Activated B cell treated with CpG ODN at 0.5 μM for 24 hours (primary cell): Measurements from ENCODE around the gene IRF4. TPM values are rescaled to one million over a fixed set of nuclear protein-coding genes. Genes with fewer than 3 reads are reported as not detected.

Experiments
- ATAC-seq: fragments of 200-7000 bp; cut with Tn5 transposase; one replicate; pipeline ENCODE4 v1.10.0; 2021; ENCODE audit warnings: low read depth, mild to moderate bottlenecking, moderate library complexity
- CTCF ChIA-PET: fragments of 350-600 bp; sonication (Branson Sonifier 250); formaldehyde crosslinking; loops from one replicate; lab custom pipeline; 2021; ENCODE audit warnings: antibody characterized with exemption; lab: Charles Lee
- POLR2A ChIA-PET: fragments of 350-600 bp; sonication (Branson Sonifier 250); formaldehyde crosslinking; loops from one replicate; lab custom pipeline; 2021; ENCODE audit warnings: antibody characterized with exemption; lab: Charles Lee
- DNase-seq: peaks from one replicate; pipeline ENCODE4 v3.0.0; 2022
- H3K27ac Mint-ChIP-seq: one replicate; pipeline ENCODE4 v1.8.0; 2020; ENCODE audit warnings: mixed read lengths
- H3K27me3 Mint-ChIP-seq: one replicate; pipeline ENCODE4 v1.8.0; 2021; ENCODE audit warnings: mixed read lengths
- H3K36me3 Mint-ChIP-seq: one replicate; pipeline ENCODE4 v1.8.0; 2021; ENCODE audit warnings: low read depth, mixed read lengths
- H3K4me1 Mint-ChIP-seq: one replicate; pipeline ENCODE4 v1.8.0; 2021; ENCODE audit warnings: mixed read lengths
- H3K4me3 Mint-ChIP-seq: one replicate; pipeline ENCODE4 v1.8.0; 2020; ENCODE audit warnings: mild to moderate bottlenecking, mixed read lengths
- H3K9me3 Mint-ChIP-seq: one replicate; pipeline ENCODE4 v1.8.0; 2020; ENCODE audit warnings: mixed read lengths
- CTCF ChIP-seq: fragments of 200-600 bp; IDR thresholded peaks from one replicate; pipeline ENCODE4 v1.8.0; 2022; ENCODE audit warnings: antibody characterized with exemption, mild to moderate bottlenecking
- intact Hi-C: fragments of 100-400 bp; cut with micrococcal nuclease; formaldehyde crosslinking; loops from one replicate; pipeline ENCODE4 v1.15.1; 2024
- total RNA-seq: library from RNA; stranded (reverse); gene quantifications from 2 replicates; pipeline ENCODE4 v1.2.3, GENCODE V29; 2022

The IRF4 gene
- total RNA-seq, 1 donor from 2014 or later: 417 TPM

GRCh38 chr6:350371-350770 lies 41.2 kb upstream of the IRF4 start:
- POLR2A ChIA-PET: interaction anchor here (1.1 to 1.6 kb wide), 4 partner anchors 10 to 123 kb away, joined by 3 to 10 read pairs (median 4); no protein-coding TSS in a partner anchor
- TF ChIP-seq CTCF: no peak

GRCh38 chr6:351011-351866 lies 40.3 kb upstream of the IRF4 start:
- no peak overlapping the region for H3K27ac Mint-ChIP-seq
- H3K9me3 Mint-ChIP-seq: no peaks in the 10 kb centered on the region
- ATAC-seq (no peak), DNase-seq (no peak)
- no peak for TF ChIP-seq CTCF
- CTCF ChIA-PET: interaction anchor here (1.4 to 1.5 kb wide), 2 partner anchors 11 kb away, joined by 3 read pairs; no protein-coding TSS in a partner anchor
- no peak overlapping the region for H3K4me3 Mint-ChIP-seq
- peaks cover 60% of the 10 kb centered on the region for H3K4me1 Mint-ChIP-seq
- POLR2A ChIA-PET: interaction anchor here (1.0 to 1.6 kb wide), 4 partner anchors 23 to 124 kb away, joined by 3 to 5 read pairs (median 3); no protein-coding TSS in a partner anchor
- intact Hi-C loops: no loop called here
- H3K27me3 Mint-ChIP-seq: no peaks in the 10 kb centered on the region
- peaks cover 65% of the 10 kb centered on the region for H3K36me3 Mint-ChIP-seq

More at GRCh38 chr6:350371-350770, 41.2 kb upstream of the IRF4 start:
- no peak for ATAC-seq
- Mint-ChIP-seq H3K27ac (peak overlapping the region; percentile 16), H3K36me3 (peaks cover 73% of the 10 kb centered on the region), H3K27me3 (no peaks in the 10 kb centered on the region), H3K4me1 (peaks cover 59% of the 10 kb centered on the region), H3K4me3 (no peak overlapping the region), H3K9me3 (no peaks in the 10 kb centered on the region)
- intact Hi-C loops: no loop called here
- no peak for DNase-seq
- CTCF ChIA-PET: interaction anchor here (0.9 to 1.4 kb wide), 3 partner anchors 10 to 134 kb away, joined by 3 to 5 read pairs (median 3); no protein-coding TSS in a partner anchor

- intact Hi-C loops: no loop called here
- ChIA-PET POLR2A (interaction anchor here (1.0 to 1.3 kb wide), 3 partner anchors 13 to 124 kb away, joined by 3 to 6 read pairs (median 3); no protein-coding TSS in a partner anchor), CTCF (interaction anchor here (1.4 to 1.5 kb wide), 2 partner anchors 10 to 12 kb away, joined by 3 read pairs; no protein-coding TSS in a partner anchor)
- ATAC-seq: no peak
- H3K4me3 Mint-ChIP-seq: no peak overlapping the region
- no peaks in the 10 kb centered on the region for H3K27me3 Mint-ChIP-seq
- no peaks in the 10 kb centered on the region for H3K9me3 Mint-ChIP-seq
- no peak for DNase-seq
- H3K27ac Mint-ChIP-seq: no peak overlapping the region
- no peak for TF ChIP-seq CTCF
- peaks cover 60% of the 10 kb centered on the region for H3K36me3 Mint-ChIP-seq
- H3K4me1 Mint-ChIP-seq: peaks cover 60% of the 10 kb centered on the region
Measured at GRCh38 chr6:351867-352289, 39.7 kb upstream of the IRF4 start.

- POLR2A ChIA-PET: interaction anchor here (1.0 to 1.3 kb wide), 3 partner anchors 12 to 125 kb away, joined by 3 to 6 read pairs (median 3); no protein-coding TSS in a partner anchor
- H3K27me3 Mint-ChIP-seq: no peaks in the 10 kb centered on the region
- CTCF ChIA-PET: no interaction called here
- H3K4me3 Mint-ChIP-seq: no peak overlapping the region
- peaks cover 54% of the 10 kb centered on the region for H3K36me3 Mint-ChIP-seq
- H3K4me1 Mint-ChIP-seq: peaks cover 60% of the 10 kb centered on the region
- no peak overlapping the region for H3K27ac Mint-ChIP-seq
- ATAC-seq (no peak), DNase-seq (no peak)
- intact Hi-C loops: no loop called here
- no peaks in the 10 kb centered on the region for H3K9me3 Mint-ChIP-seq
- no peak for TF ChIP-seq CTCF
Measured at GRCh38 chr6:352474-352873, 39.1 kb upstream of the IRF4 start.
